ENCODE data around the gene MTHFD1L. TPM values are rescaled to one million over a fixed set of nuclear protein-coding genes. Genes with fewer than 3 reads are reported as not detected.

MTHFD1L gene
- total RNA-seq, 1 donor from 2014 or later: 59.1 TPM

GRCh38 chr6:150897400-150897943, 32.0 kb downstream of the MTHFD1L start:
- Mint-ChIP-seq H3K27me3 (ENCODE audit: low read depth) (no peaks in the 10 kb centered on the region), H3K4me1 (peaks cover 55% of the 10 kb centered on the region), H3K27ac (peak overlapping the region; percentile 91), H3K4me3 (no peak overlapping the region), H3K36me3 (peaks cover 2% of the 10 kb centered on the region), H3K9me3 (no peaks in the 10 kb centered on the region)
- no peak for TF ChIP-seq CTCF (IDR thresholded peaks at IDR 0.05; ENCODE audit: unreplicated experiment)
- no peak for DNase-seq (ENCODE audit: low spot score in 2 of 2, unreplicated experiment in 2 of 2)

DNA sequence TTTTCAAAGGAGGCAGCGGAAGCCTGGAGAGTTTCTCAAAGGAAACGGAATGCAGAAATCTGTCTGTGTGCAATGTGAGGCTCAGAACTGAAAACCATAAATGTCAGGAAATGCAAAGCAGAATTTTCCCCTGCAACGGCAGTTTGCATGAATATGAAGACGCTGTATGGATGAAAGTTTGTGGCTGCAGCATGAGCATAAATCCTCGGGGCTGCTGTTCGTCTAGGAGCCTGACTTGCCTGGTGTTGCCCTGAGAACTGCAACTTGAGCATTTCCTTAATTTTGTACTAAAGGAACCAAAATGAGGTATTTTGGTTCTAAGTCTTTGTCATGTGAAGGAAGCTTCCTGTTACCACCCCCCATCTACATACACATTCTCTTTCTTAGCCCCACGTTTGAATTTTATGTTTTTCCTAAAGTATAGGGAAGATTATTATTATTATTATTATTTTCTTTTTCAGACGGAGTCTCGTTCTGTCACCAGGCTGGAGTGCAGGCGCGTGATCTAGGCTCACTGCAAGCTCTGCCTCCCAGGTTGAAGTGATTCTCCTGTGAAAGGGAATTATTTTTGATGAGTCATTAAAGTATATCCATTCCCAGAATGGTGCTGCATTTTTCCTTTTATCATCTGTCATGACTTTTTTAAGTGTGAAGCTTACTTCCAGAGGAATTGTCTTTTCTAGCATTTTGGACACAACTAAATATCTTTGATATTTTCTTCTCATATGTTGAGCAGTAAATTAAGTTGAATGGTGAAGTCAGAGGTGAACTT, 33.1 kb downstream of the MTHFD1L start:
- no peak for TF ChIP-seq CTCF (IDR thresholded peaks at IDR 0.05; ENCODE audit: unreplicated experiment)
- H3K27me3 Mint-ChIP-seq (ENCODE audit: low read depth): no peaks in the 10 kb centered on the region
- peak overlapping the region; percentile 91 for H3K27ac Mint-ChIP-seq
- no peaks in the 10 kb centered on the region for H3K9me3 Mint-ChIP-seq
- no peak overlapping the region for H3K4me3 Mint-ChIP-seq
- H3K4me1 Mint-ChIP-seq: peaks cover 52% of the 10 kb centered on the region
- DNase-seq (ENCODE audit: low spot score in 2 of 2, unreplicated experiment in 2 of 2): no peak
- H3K36me3 Mint-ChIP-seq: peaks cover 2% of the 10 kb centered on the region

DNA sequence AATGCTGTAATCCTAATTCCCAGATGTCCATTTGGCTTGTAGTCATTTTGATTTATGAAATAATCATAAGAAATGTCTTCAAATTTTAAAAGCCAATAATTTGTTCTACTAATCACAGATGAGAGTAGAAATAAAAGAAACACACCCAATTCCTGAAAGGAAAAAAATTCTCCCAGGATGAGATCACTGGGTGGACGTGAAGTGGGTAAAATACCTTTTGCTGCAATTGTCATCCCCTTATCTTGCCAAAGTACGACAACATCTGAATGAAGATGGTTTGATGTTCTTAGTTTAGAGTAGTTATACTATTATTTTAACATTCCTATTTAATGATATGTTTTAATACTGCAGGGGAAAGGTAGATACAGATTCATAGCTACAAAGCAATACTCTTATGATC, 33.7 kb downstream of the MTHFD1L start:
- Mint-ChIP-seq H3K27ac (peak overlapping the region; percentile 91), H3K4me3 (no peak overlapping the region), H3K27me3 (ENCODE audit: low read depth) (no peaks in the 10 kb centered on the region), H3K4me1 (peaks cover 45% of the 10 kb centered on the region), H3K9me3 (no peaks in the 10 kb centered on the region), H3K36me3 (peaks cover 2% of the 10 kb centered on the region)
- no peak for TF ChIP-seq CTCF (IDR thresholded peaks at IDR 0.05; ENCODE audit: unreplicated experiment)
- no peak for DNase-seq (ENCODE audit: low spot score in 2 of 2, unreplicated experiment in 2 of 2)

DNA sequence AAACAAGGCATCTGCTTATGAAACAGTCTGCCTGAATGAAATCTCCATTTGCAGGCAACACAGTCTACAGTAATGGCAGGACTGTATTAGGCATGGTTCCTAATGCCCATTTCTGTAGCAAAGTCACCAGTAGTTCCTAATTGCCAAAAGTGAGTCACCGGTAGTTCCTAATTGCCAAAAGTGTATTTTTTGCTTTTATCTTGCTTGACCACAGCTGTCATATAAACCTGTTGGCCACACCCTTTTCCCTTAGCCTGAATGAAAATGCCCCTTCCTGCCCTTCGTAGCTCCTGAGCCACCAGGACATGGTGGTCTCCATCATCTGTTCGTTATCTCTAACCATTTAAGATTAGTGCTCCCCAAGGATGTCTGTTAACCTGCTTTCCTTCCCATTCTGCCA, 34.5 kb downstream of the MTHFD1L start:
- H3K4me1 Mint-ChIP-seq: peaks cover 37% of the 10 kb centered on the region
- no peaks in the 10 kb centered on the region for H3K9me3 Mint-ChIP-seq
- H3K27ac Mint-ChIP-seq: no peak overlapping the region
- no peak overlapping the region for H3K4me3 Mint-ChIP-seq
- no peak for TF ChIP-seq CTCF (IDR thresholded peaks at IDR 0.05; ENCODE audit: unreplicated experiment)
- peaks cover 2% of the 10 kb centered on the region for H3K36me3 Mint-ChIP-seq
- no peak for DNase-seq (ENCODE audit: low spot score in 2 of 2, unreplicated experiment in 2 of 2)
- no peaks in the 10 kb centered on the region for H3K27me3 Mint-ChIP-seq (ENCODE audit: low read depth)

DNA sequence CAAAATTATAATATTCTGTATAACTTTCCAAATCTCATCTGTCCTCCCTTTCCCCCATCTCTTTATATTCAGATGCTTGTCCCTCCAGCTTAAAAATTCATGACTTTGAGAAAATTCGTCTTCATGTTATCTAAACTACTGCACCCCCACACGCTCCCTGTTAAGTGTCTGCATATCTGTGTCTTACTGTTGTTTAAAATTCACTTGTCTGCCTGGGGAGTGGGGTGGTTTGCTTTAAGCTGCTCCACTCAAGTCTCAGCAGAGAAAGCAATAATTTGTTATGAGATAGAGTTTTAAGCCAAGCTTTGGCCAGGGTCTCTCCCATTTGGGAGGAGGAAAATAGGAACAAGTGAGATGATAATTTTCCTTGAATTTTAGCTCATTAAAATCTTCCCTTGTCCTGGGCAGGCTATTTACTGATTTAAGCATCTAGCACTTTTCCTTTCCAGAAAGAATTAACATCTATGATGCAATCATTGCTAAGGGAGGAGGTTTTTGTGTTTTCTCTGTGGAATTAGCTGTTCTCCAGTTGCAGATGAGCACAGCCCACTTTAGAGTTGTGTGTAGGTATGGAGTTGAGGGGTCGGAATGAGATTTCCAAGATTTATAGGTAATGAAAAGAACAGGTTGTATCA, 36.8 kb downstream of the MTHFD1L start:
- H3K36me3 Mint-ChIP-seq: peaks cover 8% of the 10 kb centered on the region
- peak overlapping the region; percentile 83 for H3K27ac Mint-ChIP-seq
- no peaks in the 10 kb centered on the region for H3K27me3 Mint-ChIP-seq (ENCODE audit: low read depth)
- H3K4me3 Mint-ChIP-seq: no peak overlapping the region
- TF ChIP-seq CTCF (IDR thresholded peaks at IDR 0.05; ENCODE audit: unreplicated experiment): no peak
- peaks cover 43% of the 10 kb centered on the region for H3K4me1 Mint-ChIP-seq
- no peaks in the 10 kb centered on the region for H3K9me3 Mint-ChIP-seq
- DNase-seq (ENCODE audit: low spot score in 2 of 2, unreplicated experiment in 2 of 2): no peak

Data from mesothelial cell of epicardium (in vitro differentiated cells).